GM21360 (cell line): Measurements from ENCODE around the gene FRMPD1.
"Not testable (repeated sequence)": the region's sequence is repeated elsewhere in the genome, so short reads cannot be mapped to it uniquely, and the experiment has no call there.

ENCODE experiments used
- ATAC-seq: cut with Tn5 transposase; IDR thresholded peaks from one replicate; pipeline ENCODE4 v1.9.1; 2021; ENCODE audit warnings: mild to moderate bottlenecking, moderate library complexity; ENCODE audit not compliant: unreplicated experiment

FRMPD1 gene

DNA sequence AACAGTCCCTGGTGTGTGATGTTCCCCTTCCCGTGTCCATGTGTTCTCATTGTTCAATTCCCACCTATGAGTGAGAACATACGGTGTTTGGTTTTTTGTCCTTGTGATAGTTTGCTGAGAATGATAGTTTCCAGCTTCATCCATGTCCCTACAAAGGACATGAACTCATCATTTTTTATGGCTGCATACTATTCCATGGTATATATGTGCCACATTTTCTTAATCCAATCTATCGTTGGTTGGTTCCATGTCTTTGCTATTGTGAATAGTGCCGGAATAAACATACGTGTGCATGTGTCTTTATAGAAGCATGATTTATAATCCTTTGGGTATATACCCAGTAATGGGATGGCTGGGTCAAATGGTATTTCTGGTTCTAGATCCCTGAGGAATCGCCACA lies 114.5 kb downstream of the FRMPD1 start:
- not testable (repeated sequence) for ATAC-seq

DNA sequence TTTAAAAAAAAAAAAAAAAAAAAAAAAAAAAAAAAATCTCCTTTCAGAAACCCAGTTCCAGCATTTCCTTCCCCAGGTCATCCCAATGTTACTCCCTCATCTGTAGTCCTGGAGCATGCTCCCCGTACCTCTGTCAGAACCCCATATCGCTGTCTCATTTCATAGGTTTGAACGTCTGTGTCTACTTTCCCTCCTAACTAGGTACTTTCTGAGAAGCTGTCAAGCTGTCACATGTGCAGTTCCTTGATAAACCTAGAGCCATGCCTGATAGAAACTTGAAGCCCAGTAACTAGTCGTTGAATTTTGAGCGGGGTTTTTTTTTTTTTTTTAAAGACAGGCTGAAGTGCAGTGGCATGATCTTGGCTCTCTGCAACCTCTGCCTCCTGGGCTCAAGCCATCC lies 118.6 kb downstream of the FRMPD1 start:
- no peak for ATAC-seq

DNA sequence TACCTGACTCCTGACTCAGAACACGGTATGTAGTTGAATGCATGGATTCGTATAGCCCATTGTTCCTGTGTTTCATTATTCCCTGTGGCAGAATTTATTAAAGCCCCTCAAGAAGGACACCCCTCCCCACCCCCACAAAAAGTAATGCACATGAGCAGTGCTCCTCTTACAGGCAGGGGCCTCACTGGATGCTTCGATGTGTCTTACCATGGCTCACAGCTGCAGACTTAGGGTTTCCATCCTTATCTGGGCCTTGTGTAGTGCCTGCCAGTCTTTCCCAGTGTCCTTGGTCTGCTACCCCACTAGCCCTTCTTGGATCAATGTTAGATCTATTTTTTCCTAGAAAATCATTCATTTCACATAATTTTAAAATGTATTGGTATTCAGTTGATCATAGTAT lies 119.2 kb downstream of the FRMPD1 start:
- no peak for ATAC-seq

DNA sequence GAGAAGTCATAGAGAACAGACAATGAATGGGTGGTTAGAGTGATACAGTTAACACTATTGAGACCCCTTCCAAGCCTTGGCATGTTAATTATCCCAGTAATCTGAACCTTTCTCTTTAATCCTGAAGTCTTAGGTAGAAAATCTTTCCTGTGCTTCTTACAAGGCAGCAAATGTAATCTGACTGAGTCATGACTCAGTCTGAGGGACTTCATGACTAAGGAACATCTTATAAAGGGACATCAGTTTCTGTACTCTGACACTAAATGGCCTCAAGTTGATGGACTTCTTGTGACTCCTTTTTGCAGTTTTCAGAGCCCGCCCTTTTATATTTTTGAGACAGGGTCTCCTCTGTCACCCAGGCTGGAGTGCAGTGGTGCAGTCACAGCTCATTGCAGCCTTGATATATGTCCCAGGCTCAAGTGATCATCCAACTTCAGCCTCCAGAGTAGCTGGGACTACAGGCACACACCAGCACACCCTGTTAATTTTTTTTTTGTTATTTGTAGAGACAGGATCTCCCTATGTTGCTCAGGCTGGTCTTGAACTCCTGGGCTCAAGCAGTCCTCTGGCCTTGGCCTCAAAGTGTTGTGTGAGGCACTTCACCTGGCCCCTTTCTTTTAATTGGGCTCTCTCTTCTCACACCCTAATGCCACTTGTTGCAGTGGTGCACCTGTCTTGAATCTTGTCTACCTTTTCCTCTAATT lies 124.6 kb downstream of the FRMPD1 start:
- no peak for ATAC-seq

- no peak for ATAC-seq
Observed at GRCh38 chr9:37776328-37776727, 125.6 kb downstream of the FRMPD1 start.

- ATAC-seq = no peak
Observed at GRCh38 chr9:37778534-37778933, 127.8 kb downstream of the FRMPD1 start.

GRCh38 chr9:37784291-37784615 lies 133.5 kb downstream of the FRMPD1 start:
- no peak for ATAC-seq

GRCh38 chr9:37784616-37785483 lies 134.1 kb downstream of the FRMPD1 start, which contains the start of gene EXOSC3:
Gene EXOSC3, minus strand, starts transcription at chr9:37785064. Its CDS starts 20 bp downstream, at chr9:37785044.
- peak; percentile 76 for ATAC-seq

- ATAC-seq = no peak
Observed at GRCh38 chr9:37787059-37787458, 136.3 kb downstream of the FRMPD1 start.

DNA sequence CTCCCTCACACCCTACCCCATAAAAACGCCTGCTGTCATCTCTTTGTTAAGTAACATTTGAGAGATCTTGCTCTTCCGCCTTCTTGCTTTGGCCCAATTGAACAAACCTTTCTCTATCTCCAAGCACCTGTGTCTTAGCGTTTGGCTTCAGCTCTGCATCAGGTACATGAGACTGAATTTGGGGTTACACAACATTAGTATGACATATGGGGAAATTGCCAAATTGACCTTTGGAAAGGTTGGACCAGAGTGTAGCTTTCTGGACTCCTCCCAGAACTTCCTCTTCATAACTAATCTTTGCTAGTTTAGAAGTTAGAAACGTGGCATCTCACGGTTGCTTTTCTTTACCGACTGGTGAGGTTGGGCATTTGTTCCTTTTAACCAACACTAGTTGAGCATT lies 137.6 kb downstream of the FRMPD1 start:
- ATAC-seq = no peak

DNA sequence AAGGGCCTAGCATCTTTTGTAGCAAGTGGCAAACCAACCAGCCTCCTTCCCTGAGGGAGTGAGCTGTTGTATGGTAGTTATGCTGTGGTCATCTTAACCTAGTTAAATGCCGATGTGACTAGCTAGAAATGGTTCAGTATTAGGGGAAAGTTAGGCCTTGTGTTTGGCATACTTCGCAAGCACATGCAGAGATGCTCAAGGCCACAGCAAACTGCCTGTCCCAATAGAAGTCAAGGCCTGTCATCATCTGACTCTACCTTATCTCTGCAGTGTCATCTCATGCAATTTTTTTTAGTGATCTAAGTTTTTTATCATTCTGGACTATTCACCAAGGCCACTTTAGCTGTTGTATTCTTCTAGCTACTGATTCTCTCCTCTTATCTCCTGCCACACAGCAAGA lies 139.3 kb downstream of the FRMPD1 start:
- ATAC-seq = no peak

- ATAC-seq = no peak
Observed at GRCh38 chr9:37792122-37792521, 141.4 kb downstream of the FRMPD1 start.

DNA sequence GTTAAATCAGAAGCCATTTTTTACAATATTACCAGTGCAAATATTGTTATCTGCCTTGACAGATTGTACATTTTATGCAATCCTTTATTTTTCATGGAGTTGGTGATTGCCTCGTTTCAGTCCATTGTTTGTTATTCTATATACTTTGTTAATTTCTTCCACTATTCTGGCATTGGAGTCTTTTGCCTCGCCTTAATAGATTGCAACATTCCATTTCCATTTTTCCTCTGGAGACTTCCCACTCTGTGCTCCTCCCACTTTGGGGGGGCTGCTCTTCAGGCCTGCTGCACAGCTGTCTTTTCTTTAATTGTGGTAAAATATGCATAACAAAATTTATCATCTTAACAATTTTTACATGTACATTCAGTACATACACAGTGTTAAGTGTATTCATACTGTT lies 145.5 kb downstream of the FRMPD1 start:
- ATAC-seq = no peak
